ENCODE measurements around the gene SSBP4. TPM values are rescaled to one million over a fixed set of nuclear protein-coding genes. Genes with fewer than 3 reads are reported as not detected.

SSBP4 gene
- total and polyA plus RNA-seq, 9 of the 15 experiments (the other 6 are each of a cell fraction or from before 2014, with no cell fraction given): 1.1 to 189 (median 39.0) TPM

DNA sequence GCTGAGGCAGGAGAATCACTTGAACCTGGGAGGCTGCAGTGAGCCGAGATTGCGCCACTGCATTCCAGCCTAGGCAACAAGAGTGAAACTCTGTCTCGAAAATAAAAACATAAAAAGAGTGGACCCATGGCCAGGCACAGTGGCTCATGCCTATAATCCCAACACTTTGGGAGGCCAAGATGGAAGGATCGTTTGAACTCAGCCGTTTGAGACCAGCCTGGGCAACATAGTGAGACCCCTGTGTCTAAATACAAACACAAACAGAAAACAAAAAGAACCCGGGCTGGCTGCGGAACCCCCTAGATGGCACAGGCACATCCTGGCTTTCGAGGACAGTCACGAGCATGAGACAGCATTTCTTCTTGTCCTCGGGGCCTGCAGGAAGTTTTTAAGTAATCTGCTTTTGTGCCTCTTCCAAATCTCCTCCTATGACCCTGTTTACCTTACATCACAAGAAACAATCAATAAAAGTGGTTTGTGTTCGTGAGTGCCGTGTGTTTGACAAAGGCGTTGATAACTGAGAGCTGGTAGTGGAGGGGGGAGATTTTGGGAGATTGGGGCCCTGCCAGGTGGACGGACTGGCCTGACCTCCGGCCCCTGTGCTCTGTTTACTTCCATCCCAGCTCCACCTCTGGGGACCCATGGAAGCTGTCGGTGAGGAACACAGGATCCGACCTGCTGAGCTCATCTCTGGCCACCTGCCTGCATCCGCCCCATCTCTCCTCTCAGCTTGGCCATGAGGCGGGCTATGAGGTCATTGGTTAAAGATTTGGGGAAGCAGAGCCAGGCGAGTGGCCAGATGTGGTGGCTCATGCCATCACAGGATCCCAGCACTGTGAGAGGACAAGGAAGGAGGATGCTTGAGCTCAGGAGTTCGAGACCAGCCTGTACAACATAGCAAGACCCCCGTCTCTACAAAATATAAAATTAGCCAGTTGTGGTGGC is 39.1 kb upstream of the SSBP4 start (continued):
- TF ChIP-seq E2F1 (CRISPR knock-in tag; IDR thresholded peaks at IDR 0.05) (0 out of 2 replicates have a peak, but pooled peaks have one; percentile 32), POLR3A (IDR thresholded peaks at IDR 0.05; ENCODE audit: borderline replicate concordance, extremely low read depth, insufficient read depth, insufficient read length) (no peak), GTF2B (IDR thresholded peaks at IDR 0.05; ENCODE audit: extremely low read depth, insufficient read length) (no peak), SMARCE1 (IDR thresholded peaks at IDR 0.05) (peak; percentile 61; the same call in 1 of the 2 replicates), FOXA3 (CRISPR knock-in tag; conservative IDR thresholded peaks at IDR 0.05 in 1 of 2, IDR thresholded peaks at IDR 0.05 in 1 of 2) (peak in 1 of 2 experiments; percentile 76; a peak in 2 of 4 replicates), HDAC2 (IDR thresholded peaks at IDR 0.05) (0 out of 2 replicates have a peak, but pooled peaks have one; percentile 29), MTF1 (CRISPR knock-in tag; IDR thresholded peaks at IDR 0.05; ENCODE audit: borderline replicate concordance) (no peak), ZNF23 (CRISPR knock-in tag; IDR thresholded peaks at IDR 0.05) (no peak), ETS2 (tag; IDR thresholded peaks at IDR 0.05; ENCODE audit: borderline replicate concordance, poor library complexity, severe bottlenecking) (no peak), HDAC3 (IDR thresholded peaks at IDR 0.05; ENCODE audit: borderline replicate concordance, partially characterized antibody) (peak; percentile 68)
- TF ChIP-seq, protein P1, sequence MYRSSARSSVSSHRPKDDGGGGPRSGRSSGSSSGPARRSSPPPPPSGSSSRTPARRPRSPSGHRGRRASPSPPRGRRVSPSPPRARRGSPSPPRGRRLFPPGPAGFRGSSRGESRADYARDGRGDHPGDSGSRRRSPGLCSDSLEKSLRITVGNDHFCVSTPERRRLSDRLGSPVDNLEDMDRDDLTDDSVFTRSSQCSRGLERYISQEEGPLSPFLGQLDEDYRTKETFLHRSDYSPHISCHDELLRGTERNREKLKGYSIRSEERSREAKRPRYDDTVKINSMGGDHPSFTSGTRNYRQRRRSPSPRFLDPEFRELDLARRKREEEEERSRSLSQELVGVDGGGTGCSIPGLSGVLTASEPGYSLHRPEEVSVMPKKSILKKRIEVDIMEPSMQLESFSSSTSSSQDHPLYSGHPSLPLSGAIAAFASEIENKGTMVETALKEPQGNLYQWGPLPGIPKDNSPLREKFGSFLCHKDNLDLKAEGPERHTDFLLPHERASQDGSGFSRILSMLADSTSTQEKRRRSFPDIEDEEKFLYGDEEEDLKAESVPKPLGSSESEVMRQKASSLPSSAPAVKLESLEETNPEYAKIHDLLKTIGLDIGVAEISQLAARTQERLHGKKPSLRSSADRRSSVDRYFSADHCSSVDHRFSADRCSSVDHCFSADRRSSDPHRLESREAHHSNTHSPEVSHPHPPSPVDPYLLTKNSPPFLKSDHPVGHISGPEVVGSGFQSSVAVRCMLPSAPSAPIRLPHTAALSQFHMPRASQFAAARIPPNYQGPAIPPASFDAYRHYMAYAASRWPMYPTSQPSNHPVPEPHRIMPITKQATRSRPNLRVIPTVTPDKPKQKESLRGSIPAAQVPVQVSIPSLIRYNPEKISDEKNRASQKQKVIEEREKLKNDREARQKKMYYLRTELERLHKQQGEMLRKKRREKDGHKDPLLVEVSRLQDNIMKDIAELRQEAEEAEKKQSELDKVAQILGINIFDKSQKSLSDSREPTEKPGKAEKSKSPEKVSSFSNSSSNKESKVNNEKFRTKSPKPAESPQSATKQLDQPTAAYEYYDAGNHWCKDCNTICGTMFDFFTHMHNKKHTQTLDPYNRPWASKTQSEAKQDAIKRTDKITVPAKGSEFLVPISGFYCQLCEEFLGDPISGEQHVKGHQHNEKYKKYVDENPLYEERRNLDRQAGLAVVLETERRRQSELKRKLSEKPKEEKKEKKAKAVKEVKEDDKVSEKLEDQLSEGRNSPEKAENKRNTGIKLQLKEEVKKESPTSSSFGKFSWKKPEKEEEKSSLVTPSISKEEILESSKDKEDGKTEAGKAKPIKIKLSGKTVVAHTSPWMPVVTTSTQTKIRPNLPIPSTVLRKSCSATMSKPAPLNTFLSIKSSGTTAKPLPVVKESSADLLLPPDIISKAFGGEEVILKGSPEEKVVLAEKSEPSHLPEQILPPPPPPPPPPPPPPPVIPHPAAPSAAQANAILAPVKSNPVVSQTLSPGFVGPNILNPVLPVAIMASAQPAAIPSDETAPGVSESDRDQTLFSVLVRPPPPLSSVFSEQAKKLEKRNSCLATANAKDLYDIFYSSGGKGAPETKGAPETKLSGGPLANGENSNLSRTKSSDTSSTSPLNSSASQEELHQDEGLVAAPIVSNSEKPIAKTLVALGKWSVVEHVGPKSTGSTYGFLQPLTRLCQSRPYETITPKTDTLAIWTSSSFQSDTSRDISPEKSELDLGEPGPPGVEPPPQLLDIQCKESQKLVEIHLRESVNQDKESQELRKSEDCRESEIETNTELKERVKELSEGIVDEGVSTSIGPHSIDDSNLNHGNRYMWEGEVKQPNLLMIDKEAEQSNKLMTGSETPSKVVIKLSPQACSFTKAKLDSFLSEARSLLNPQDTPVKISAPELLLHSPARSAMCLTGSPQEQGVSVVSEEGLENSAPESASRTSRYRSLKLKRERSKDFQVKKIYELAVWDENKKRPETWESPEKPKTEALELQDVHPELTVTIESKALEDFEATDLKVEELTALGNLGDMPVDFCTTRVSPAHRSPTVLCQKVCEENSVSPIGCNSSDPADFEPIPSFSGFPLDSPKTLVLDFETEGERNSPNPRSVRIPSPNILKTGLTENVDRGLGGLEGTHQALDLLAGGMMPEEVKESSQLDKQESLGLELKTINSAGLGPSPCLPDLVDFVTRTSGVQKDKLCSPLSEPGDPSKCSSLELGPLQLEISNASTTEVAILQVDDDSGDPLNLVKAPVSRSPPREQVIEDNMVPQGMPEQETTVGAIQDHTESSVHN (IDR thresholded peaks at IDR 0.05; ENCODE audit: borderline replicate concordance in 1 of 2, low read depth in 1 of 2): 0 out of 4 replicates have a peak, but pooled peaks of 1 of the 2 experiments have one; percentile 39

Measured in K562 (cell line).